Neutrophil (primary cell): ENCODE measurements around the gene TRNP1.

ENCODE experiments used
- H3K27ac ChIP-seq: fragments of 200-600 bp; sonication (generic); 2 replicates; pipeline ENCODE4 v1.5.1; 2016; ENCODE audit warnings: mild to moderate bottlenecking, moderate library complexity
- H3K27me3 ChIP-seq: fragments of 200-600 bp; sonication (generic); 2 replicates; pipeline ENCODE4 v1.6.0; 2016; ENCODE audit warnings: mild to moderate bottlenecking
- H3K36me3 ChIP-seq: fragments of 200-600 bp; sonication (generic); 2 replicates; pipeline ENCODE4 v1.5.1; 2017
- H3K4me1 ChIP-seq, 2 experiments: fragments of 200-600 bp in 1 of 2; sonication (generic) in 1 of 2; 1 replicate in 1 of 2; 2 replicates in 1 of 2; pipeline versions ENCODE4 v1.5.1 to v1.6.1; 2013 to 2016; ENCODE audit warnings: low read depth in 1 of 2, low read length in 1 of 2, mild to moderate bottlenecking in 1 of 2, moderate library complexity in 1 of 2; ENCODE audit not compliant: control insufficient read depth in 1 of 2, insufficient read depth in 1 of 2
- H3K4me3 ChIP-seq, 2 experiments: fragments of 200-600 bp in 1 of 2; sonication (generic) in 1 of 2; 1 replicate in 1 of 2; 2 replicates in 1 of 2; pipeline ENCODE4 v1.5.1; 2013 to 2016; ENCODE audit warnings: low read depth in 1 of 2, low read length in 1 of 2, mild to moderate bottlenecking in 1 of 2, moderate library complexity in 1 of 2
- H3K9me3 ChIP-seq: fragments of 200-600 bp; sonication (generic); 2 replicates; pipeline ENCODE4 v1.5.1; 2016
- CTCF ChIP-seq: fragments of 200-600 bp; sonication (generic); IDR thresholded peaks from 2 replicates; pipeline ENCODE4 v1.5.1; 2016; ENCODE audit warnings: antibody characterized with exemption

The TRNP1 gene

GRCh38 chr1:27000090-27000816, 6.8 kb downstream of the TRNP1 start:
- TF ChIP-seq CTCF: no peak
- H3K4me1 ChIP-seq: peaks cover 31 to 35% of the 10 kb centered on the region in 2 experiments

GRCh38 chr1:27000817-27001460, 7.4 kb downstream of the TRNP1 start:
- Histone ChIP-seq H3K27me3 (peaks cover 17% of the 10 kb centered on the region), H3K27ac (peak overlapping the region; percentile 99), H3K9me3 (no peaks in the 10 kb centered on the region), H3K36me3 (no peaks in the 10 kb centered on the region), H3K4me3 (peak overlapping the region in 1 of 2 experiments; percentile 50), H3K4me1 (peaks cover 31 to 35% of the 10 kb centered on the region in 2 experiments)
- TF ChIP-seq CTCF: no peak

More at GRCh38 chr1:27000090-27000816, 6.8 kb downstream of the TRNP1 start:
- Histone ChIP-seq H3K9me3 (no peaks in the 10 kb centered on the region), H3K4me3 (no peak overlapping the region), H3K27ac (peak overlapping the region; percentile 99), H3K27me3 (peaks cover 24% of the 10 kb centered on the region), H3K36me3 (no peaks in the 10 kb centered on the region)

- Histone ChIP-seq H3K27me3 (peaks cover 8% of the 10 kb centered on the region), H3K27ac (peak overlapping the region; percentile 99), H3K4me1 (peaks cover 31 to 35% of the 10 kb centered on the region in 2 experiments), H3K4me3 (peak overlapping the region; percentile 45 to 50), H3K9me3 (no peaks in the 10 kb centered on the region), H3K36me3 (no peaks in the 10 kb centered on the region)
- TF ChIP-seq CTCF: no peak
Observed at GRCh38 chr1:27001570-27002360, 8.3 kb downstream of the TRNP1 start.

- Histone ChIP-seq H3K4me3 (no peak overlapping the region), H3K27me3 (no peaks in the 10 kb centered on the region), H3K36me3 (no peaks in the 10 kb centered on the region), H3K9me3 (no peaks in the 10 kb centered on the region), H3K4me1 (peaks cover 27 to 28% of the 10 kb centered on the region in 2 experiments), H3K27ac (no peak overlapping the region)
- no peak for TF ChIP-seq CTCF
Observed at GRCh38 chr1:27003745-27004470, 10.4 kb downstream of the TRNP1 start.
